ENCODE results near the gene PPA2. TPM values are rescaled to one million over a fixed set of nuclear protein-coding genes. Genes with fewer than 3 reads are reported as not detected.

The PPA2 gene
- total RNA-seq, 1 experiment from 2014 or later = 165 TPM

GRCh38 chr4:105374071-105374470, 99.8 kb downstream of the PPA2 start:
- BruUV-seq (replicated peaks) = no TSS peak
- ChIA-PET CTCF (no interaction called here), POLR2A (no interaction called here)
- no peaks in the 10 kb centered on the region for H3K9me3 Mint-ChIP-seq (ENCODE audit: unreplicated experiment)
- no peak for DNase-seq (ENCODE audit: unreplicated experiment)
- no peaks in the 10 kb centered on the region for H3K4me1 Mint-ChIP-seq (ENCODE audit: insufficient read depth, unreplicated experiment)
- TF ChIP-seq, protein P1, sequence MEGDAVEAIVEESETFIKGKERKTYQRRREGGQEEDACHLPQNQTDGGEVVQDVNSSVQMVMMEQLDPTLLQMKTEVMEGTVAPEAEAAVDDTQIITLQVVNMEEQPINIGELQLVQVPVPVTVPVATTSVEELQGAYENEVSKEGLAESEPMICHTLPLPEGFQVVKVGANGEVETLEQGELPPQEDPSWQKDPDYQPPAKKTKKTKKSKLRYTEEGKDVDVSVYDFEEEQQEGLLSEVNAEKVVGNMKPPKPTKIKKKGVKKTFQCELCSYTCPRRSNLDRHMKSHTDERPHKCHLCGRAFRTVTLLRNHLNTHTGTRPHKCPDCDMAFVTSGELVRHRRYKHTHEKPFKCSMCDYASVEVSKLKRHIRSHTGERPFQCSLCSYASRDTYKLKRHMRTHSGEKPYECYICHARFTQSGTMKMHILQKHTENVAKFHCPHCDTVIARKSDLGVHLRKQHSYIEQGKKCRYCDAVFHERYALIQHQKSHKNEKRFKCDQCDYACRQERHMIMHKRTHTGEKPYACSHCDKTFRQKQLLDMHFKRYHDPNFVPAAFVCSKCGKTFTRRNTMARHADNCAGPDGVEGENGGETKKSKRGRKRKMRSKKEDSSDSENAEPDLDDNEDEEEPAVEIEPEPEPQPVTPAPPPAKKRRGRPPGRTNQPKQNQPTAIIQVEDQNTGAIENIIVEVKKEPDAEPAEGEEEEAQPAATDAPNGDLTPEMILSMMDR (IDR thresholded peaks at IDR 0.05; ENCODE audit: unreplicated experiment) = no peak
- no peak overlapping the region for H3K4me3 Mint-ChIP-seq (ENCODE audit: unreplicated experiment)
- intact Hi-C loops (cut with micrococcal nuclease) = no loop called here
- no peak overlapping the region for H3K27ac Mint-ChIP-seq (ENCODE audit: low read depth, unreplicated experiment)
- no peaks in the 10 kb centered on the region for H3K27me3 Mint-ChIP-seq (ENCODE audit: insufficient read depth, unreplicated experiment)
- H3K36me3 Mint-ChIP-seq (ENCODE audit: insufficient read depth, unreplicated experiment) = peaks cover 4% of the 10 kb centered on the region

DNA sequence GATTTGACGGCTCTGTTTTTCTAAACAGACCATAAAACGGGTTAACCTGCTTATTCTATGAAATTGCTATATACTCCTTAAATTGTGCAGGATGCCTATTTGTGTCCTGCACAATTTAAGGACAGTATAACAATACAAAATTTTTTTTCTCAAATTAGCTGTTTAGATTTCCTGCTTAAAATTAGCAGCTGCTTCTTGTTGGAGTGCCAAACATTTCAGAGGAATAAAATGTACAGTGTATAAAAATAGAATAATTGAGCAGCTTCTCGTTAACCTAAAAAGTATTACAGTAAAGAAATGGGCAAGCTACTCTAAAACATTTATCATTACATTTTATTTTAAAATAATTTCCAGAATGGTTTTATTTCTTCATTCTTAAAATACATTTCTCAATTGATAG, 100.5 kb downstream of the PPA2 start:
- H3K27me3 Mint-ChIP-seq (ENCODE audit: insufficient read depth, unreplicated experiment) = no peaks in the 10 kb centered on the region
- TF ChIP-seq, protein P1 (IDR thresholded peaks at IDR 0.05; ENCODE audit: unreplicated experiment) = no peak
- H3K27ac Mint-ChIP-seq (ENCODE audit: low read depth, unreplicated experiment) = no peak overlapping the region
- H3K4me3 Mint-ChIP-seq (ENCODE audit: unreplicated experiment) = no peak overlapping the region
- BruUV-seq (replicated peaks) = no TSS peak
- DNase-seq (ENCODE audit: unreplicated experiment) = no peak
- ChIA-PET CTCF (no interaction called here), POLR2A (no interaction called here)
- intact Hi-C loops (cut with micrococcal nuclease) = no loop called here
- H3K4me1 Mint-ChIP-seq (ENCODE audit: insufficient read depth, unreplicated experiment) = no peaks in the 10 kb centered on the region
- H3K36me3 Mint-ChIP-seq (ENCODE audit: insufficient read depth, unreplicated experiment) = peaks cover 7% of the 10 kb centered on the region
- H3K9me3 Mint-ChIP-seq (ENCODE audit: unreplicated experiment) = no peaks in the 10 kb centered on the region

DNA sequence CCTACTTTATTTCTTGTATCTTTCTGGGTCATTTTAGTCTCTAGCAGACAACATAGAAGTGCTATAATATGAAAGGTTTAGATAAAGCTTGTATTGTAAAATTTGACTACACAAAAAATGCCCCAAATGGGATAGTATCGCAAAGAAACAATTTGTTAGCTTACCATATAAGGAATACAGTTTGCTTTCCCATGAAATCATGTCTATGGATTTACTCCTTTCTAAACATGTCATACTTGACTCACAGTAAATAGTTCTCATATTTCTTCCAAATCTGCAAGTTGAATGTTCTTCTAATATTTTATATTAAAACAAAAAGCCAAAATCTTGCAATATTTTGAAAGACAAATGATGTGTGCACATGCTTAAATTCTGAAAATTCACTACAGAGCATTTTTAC, 103.9 kb downstream of the PPA2 start:
- POLR2A ChIA-PET = no interaction called here
- CTCF ChIA-PET = interaction anchor here (0.6 to 1.2 kb wide), 2 partner anchors 72 to 84 kb away, joined by 3 read pairs; no protein-coding TSS in a partner anchor
- BruUV-seq (replicated peaks) = no TSS peak
- no peaks in the 10 kb centered on the region for H3K4me1 Mint-ChIP-seq (ENCODE audit: insufficient read depth, unreplicated experiment)
- no peaks in the 10 kb centered on the region for H3K27me3 Mint-ChIP-seq (ENCODE audit: insufficient read depth, unreplicated experiment)
- H3K27ac Mint-ChIP-seq (ENCODE audit: low read depth, unreplicated experiment) = no peak overlapping the region
- TF ChIP-seq, protein P1 (IDR thresholded peaks at IDR 0.05; ENCODE audit: unreplicated experiment) = no peak
- H3K36me3 Mint-ChIP-seq (ENCODE audit: insufficient read depth, unreplicated experiment) = peaks cover 26% of the 10 kb centered on the region
- DNase-seq (ENCODE audit: unreplicated experiment) = no peak
- no peaks in the 10 kb centered on the region for H3K9me3 Mint-ChIP-seq (ENCODE audit: unreplicated experiment)
- intact Hi-C loops (cut with micrococcal nuclease) = no loop called here
- no peak overlapping the region for H3K4me3 Mint-ChIP-seq (ENCODE audit: unreplicated experiment)

DNA sequence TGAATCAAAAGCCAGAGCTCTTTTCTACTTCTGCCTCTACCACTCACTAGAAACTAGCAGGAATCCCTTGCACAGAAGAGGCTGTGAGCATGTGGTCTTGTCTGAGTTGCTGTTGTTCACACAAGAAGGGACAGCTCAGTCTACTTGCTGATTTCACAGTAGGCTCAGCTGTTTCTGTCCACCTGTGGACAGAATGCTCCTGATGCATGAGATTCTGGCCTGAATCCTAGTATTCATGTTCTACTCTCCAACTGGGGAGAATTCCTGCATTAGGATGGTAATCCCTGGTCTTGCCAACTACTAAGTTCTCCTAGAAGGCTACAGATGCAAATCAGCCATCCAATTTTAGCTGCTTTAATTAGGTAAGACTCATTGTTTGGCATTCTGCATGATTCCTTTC, 112.8 kb downstream of the PPA2 start:
- TF ChIP-seq, protein P1 (IDR thresholded peaks at IDR 0.05; ENCODE audit: unreplicated experiment) = no peak
- CTCF ChIA-PET = interaction anchor here (0.7 kb wide), 1 partner anchor 81 kb away, joined by 3 read pairs; no protein-coding TSS in a partner anchor
- POLR2A ChIA-PET = interaction anchor here (0.5 kb wide), 2 partner anchors 9 to 1364 kb away, joined by 4 to 6 read pairs; no protein-coding TSS in a partner anchor
- no peak overlapping the region for H3K4me3 Mint-ChIP-seq (ENCODE audit: unreplicated experiment)
- H3K27me3 Mint-ChIP-seq (ENCODE audit: insufficient read depth, unreplicated experiment) = no peaks in the 10 kb centered on the region
- BruUV-seq (replicated peaks) = no TSS peak
- no peaks in the 10 kb centered on the region for H3K4me1 Mint-ChIP-seq (ENCODE audit: insufficient read depth, unreplicated experiment)
- H3K27ac Mint-ChIP-seq (ENCODE audit: low read depth, unreplicated experiment) = no peak overlapping the region
- DNase-seq (ENCODE audit: unreplicated experiment) = no peak
- intact Hi-C loops (cut with micrococcal nuclease) = no loop called here
- H3K36me3 Mint-ChIP-seq (ENCODE audit: insufficient read depth, unreplicated experiment) = peaks cover 14% of the 10 kb centered on the region
- no peaks in the 10 kb centered on the region for H3K9me3 Mint-ChIP-seq (ENCODE audit: unreplicated experiment)

Data from MCF 10A (cell line).